Smooth muscle cell (in vitro differentiated cells): ENCODE results near the gene PHF3. TPM values are rescaled to one million over a fixed set of nuclear protein-coding genes. Genes with fewer than 3 reads are reported as not detected.

ENCODE experiments used
- DNase-seq: peaks from one replicate; lab custom pipeline; 2025; ENCODE audit not compliant: unreplicated experiment; lab: John Stamatoyannopoulos, UW
- H2AFZ ChIP-seq: fragments of 200-600 bp; sonication (generic); 2 replicates; pipeline ENCODE4 v1.6.0; 2016; ENCODE audit warnings: antibody characterized with exemption, low read depth, mild to moderate bottlenecking
- H3F3A ChIP-seq: fragments of 200-600 bp; sonication (generic); 2 replicates; pipeline ENCODE4 v1.6.0; 2017; ENCODE audit warnings: antibody characterized with exemption, low read depth
- H3K27ac ChIP-seq: fragments of 200-600 bp; sonication (generic); 2 replicates; pipeline ENCODE4 v1.5.1; 2016; ENCODE audit warnings: low read depth, mild to moderate bottlenecking
- H3K27me3 ChIP-seq: fragments of 200-600 bp; sonication (generic); 2 replicates; pipeline ENCODE4 v1.6.1; 2016; ENCODE audit warnings: low read depth, mild to moderate bottlenecking
- H3K36me3 ChIP-seq: fragments of 200-600 bp; sonication (generic); 2 replicates; pipeline ENCODE4 v1.5.1; 2016; ENCODE audit warnings: low read depth
- H3K4me1 ChIP-seq: fragments of 200-600 bp; sonication (generic); 2 replicates; pipeline ENCODE4 v1.5.1; 2016; ENCODE audit warnings: low read depth
- H3K4me2 ChIP-seq: fragments of 200-600 bp; sonication (generic); 2 replicates; pipeline ENCODE4 v1.6.0; 2016; ENCODE audit warnings: mild to moderate bottlenecking
- H3K4me3 ChIP-seq: fragments of 200-600 bp; sonication (generic); 2 replicates; pipeline ENCODE4 v1.5.1; 2016; ENCODE audit warnings: mild to moderate bottlenecking
- H3K79me2 ChIP-seq: fragments of 200-600 bp; sonication (generic); 2 replicates; pipeline ENCODE4 v1.6.0; 2016; ENCODE audit warnings: low read depth, mild to moderate bottlenecking
- H3K9ac ChIP-seq: fragments of 200-600 bp; sonication (generic); 2 replicates; pipeline ENCODE4 v1.6.0; 2016; ENCODE audit warnings: low read depth
- H3K9me3 ChIP-seq: fragments of 200-600 bp; sonication (generic); replicated peaks from 2 replicates; pipeline ENCODE4 v1.5.1; 2016; ENCODE audit warnings: low read depth
- H4K20me1 ChIP-seq: fragments of 200-600 bp; sonication (generic); 2 replicates; pipeline ENCODE4 v1.6.0; 2016; ENCODE audit warnings: low read depth
- WGBS: methylation state at CpG from one replicate; pipeline ENCODE4 v1.1.7; 2016; ENCODE audit warnings: low lambda C conversion rate; 5-methylcytosine and 5-hydroxymethylcytosine counted together
- polyA plus RNA-seq: library from polyadenylated mRNA; unstranded; fragments of >200 nt; fragmentation: Nextera tagmentation; extraction: Ambion mirVana; gene quantifications from 2 replicates; pipeline ENCODE4 v1.2.1, GENCODE V29; 2016
- total RNA-seq: library from RNA; depleted of rRNA; stranded (reverse); fragments of >200 nt; gene quantifications from 2 replicates; pipeline ENCODE4 v1.2.3, GENCODE V29; 2014
- TF ChIP-seq, protein P1 (sequence below): fragments of 200-600 bp; sonication (generic); IDR thresholded peaks from 2 replicates; pipeline ENCODE4 v1.5.1; 2017; ENCODE audit warnings: borderline replicate concordance, mild to moderate bottlenecking, antibody characterized with exemption; ENCODE audit not compliant: insufficient read depth, poor library complexity, severe bottlenecking

PHF3 gene
- total and polyA plus RNA-seq, 2 experiments from 2014 or later: 9.8 to 44.7 TPM

GRCh38 chr6:63663956-63664281, 28.3 kb downstream of the PHF3 start:
- DNase-seq: no peak
- H3K9ac ChIP-seq: no peak overlapping the region
- H3K36me3 ChIP-seq: no peaks in the 10 kb centered on the region
- peak overlapping the region; percentile 86 for H3K27ac ChIP-seq
- H3F3A ChIP-seq: peaks cover 9% of the 10 kb centered on the region
- TF ChIP-seq, protein P1, sequence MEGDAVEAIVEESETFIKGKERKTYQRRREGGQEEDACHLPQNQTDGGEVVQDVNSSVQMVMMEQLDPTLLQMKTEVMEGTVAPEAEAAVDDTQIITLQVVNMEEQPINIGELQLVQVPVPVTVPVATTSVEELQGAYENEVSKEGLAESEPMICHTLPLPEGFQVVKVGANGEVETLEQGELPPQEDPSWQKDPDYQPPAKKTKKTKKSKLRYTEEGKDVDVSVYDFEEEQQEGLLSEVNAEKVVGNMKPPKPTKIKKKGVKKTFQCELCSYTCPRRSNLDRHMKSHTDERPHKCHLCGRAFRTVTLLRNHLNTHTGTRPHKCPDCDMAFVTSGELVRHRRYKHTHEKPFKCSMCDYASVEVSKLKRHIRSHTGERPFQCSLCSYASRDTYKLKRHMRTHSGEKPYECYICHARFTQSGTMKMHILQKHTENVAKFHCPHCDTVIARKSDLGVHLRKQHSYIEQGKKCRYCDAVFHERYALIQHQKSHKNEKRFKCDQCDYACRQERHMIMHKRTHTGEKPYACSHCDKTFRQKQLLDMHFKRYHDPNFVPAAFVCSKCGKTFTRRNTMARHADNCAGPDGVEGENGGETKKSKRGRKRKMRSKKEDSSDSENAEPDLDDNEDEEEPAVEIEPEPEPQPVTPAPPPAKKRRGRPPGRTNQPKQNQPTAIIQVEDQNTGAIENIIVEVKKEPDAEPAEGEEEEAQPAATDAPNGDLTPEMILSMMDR: no peak
- H3K79me2 ChIP-seq: peaks cover 100% of the 10 kb centered on the region
- H2AFZ ChIP-seq: no peak overlapping the region
- no peak overlapping the region for H3K4me3 ChIP-seq
- no peaks in the 10 kb centered on the region for H3K9me3 ChIP-seq
- no peaks in the 10 kb centered on the region for H3K27me3 ChIP-seq
- peaks cover 94% of the 10 kb centered on the region for H4K20me1 ChIP-seq
- peaks cover 8% of the 10 kb centered on the region for H3K4me1 ChIP-seq
- H3K4me2 ChIP-seq: peak overlapping the region; percentile 28

GRCh38 chr6:63671098-63671754, 35.6 kb downstream of the PHF3 start:
- Histone ChIP-seq H3K27ac (no peak overlapping the region), H4K20me1 (peaks cover 97% of the 10 kb centered on the region), H3K79me2 (peaks cover 96% of the 10 kb centered on the region), H3K27me3 (no peaks in the 10 kb centered on the region), H3K9me3 (no peaks in the 10 kb centered on the region), H3F3A (no peaks in the 10 kb centered on the region), H3K4me3 (no peak overlapping the region), H3K4me2 (no peak overlapping the region), H2AFZ (no peak overlapping the region), H3K9ac (no peak overlapping the region), H3K4me1 (no peaks in the 10 kb centered on the region), H3K36me3 (no peaks in the 10 kb centered on the region)
- TF ChIP-seq, protein P1: no peak
- DNase-seq: no peak
- 88% methylated on average over 6 of the region's 6 CpGs for WGBS

GRCh38 chr6:63672582-63673129, 37.1 kb downstream of the PHF3 start:
- Histone ChIP-seq H3K36me3 (no peaks in the 10 kb centered on the region), H3K4me3 (no peak overlapping the region), H2AFZ (no peak overlapping the region), H3K9ac (no peak overlapping the region), H4K20me1 (peaks cover 99% of the 10 kb centered on the region), H3K4me1 (no peaks in the 10 kb centered on the region), H3K4me2 (no peak overlapping the region), H3K9me3 (no peaks in the 10 kb centered on the region), H3K79me2 (peaks cover 96% of the 10 kb centered on the region), H3K27ac (no peak overlapping the region), H3F3A (no peaks in the 10 kb centered on the region), H3K27me3 (no peaks in the 10 kb centered on the region)
- no peak for DNase-seq
- 96% methylated on average over 3 of the region's 3 CpGs for WGBS
- TF ChIP-seq, protein P1: no peak

DNA sequence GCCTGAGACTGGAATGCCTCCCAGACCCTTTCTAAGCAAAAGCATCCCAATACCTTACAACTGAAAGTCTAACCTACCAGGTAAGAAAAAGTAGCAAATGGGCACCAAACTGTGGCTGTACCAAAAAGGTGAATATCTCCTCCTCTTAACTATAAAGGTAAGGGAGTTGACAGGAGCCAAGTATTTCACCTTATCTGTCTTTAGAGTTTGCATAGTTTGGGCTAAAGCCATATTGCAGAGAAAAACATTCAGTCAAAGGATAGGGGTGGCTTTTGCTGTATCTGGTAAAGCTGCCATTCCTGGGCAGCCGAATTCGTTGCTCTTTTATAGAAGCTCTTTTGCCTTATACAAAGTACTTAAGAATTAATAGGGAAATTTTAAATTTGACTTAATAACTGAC, 38.1 kb downstream of the PHF3 start:
- H3K4me3 ChIP-seq: no peak overlapping the region
- H3K4me2 ChIP-seq: no peak overlapping the region
- H3F3A ChIP-seq: no peaks in the 10 kb centered on the region
- no peaks in the 10 kb centered on the region for H3K9me3 ChIP-seq
- H3K4me1 ChIP-seq: no peaks in the 10 kb centered on the region
- peaks cover 99% of the 10 kb centered on the region for H4K20me1 ChIP-seq
- no peak overlapping the region for H3K27ac ChIP-seq
- TF ChIP-seq, protein P1: no peak
- DNase-seq: no peak
- 83% methylated on average over 2 of the region's 2 CpGs for WGBS
- H3K9ac ChIP-seq: no peak overlapping the region
- H3K27me3 ChIP-seq: no peaks in the 10 kb centered on the region
- no peaks in the 10 kb centered on the region for H3K36me3 ChIP-seq
- peaks cover 96% of the 10 kb centered on the region for H3K79me2 ChIP-seq
- no peak overlapping the region for H2AFZ ChIP-seq
